Measurements from ENCODE around the gene METTL24. TPM values are rescaled to one million over a fixed set of nuclear protein-coding genes. Genes with fewer than 3 reads are reported as not detected.

Gene METTL24
- total RNA-seq, 1 experiment from 2014 or later: not detected

DNA sequence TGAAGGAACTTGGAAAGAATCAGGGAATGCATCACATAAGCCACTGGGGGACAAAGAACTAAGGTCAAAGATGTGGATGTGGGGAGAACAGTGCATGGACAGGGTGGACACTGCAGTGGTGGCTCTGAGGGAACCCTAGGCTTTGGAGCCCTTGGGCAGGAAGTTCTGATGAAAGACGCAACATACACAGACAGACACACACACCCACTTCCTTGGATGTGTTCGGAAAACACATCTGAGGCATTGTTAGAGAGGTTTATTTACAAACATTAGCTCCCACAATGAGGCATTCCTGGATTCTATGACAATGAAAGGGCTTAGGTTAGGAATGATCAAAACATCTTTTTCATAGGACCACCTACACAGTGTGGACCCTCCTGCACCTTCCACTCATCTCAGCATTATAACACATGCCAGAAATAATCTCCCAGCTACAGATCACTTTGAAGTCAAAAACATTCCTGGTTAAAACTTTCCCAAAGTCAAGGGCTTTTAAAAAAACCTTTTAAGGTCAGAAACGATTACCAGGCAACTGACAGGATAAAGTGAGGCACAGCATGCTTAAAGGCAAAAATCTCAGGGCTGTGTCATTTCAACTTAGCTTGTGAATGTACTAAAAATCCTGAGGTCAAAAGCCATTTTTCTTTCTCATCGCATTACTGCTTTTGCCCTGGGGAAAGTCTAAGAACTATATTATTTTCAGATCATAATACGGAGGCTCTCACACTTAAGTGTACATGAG is 6.4 kb upstream of the METTL24 start:
- BruUV-seq (replicated peaks): no TSS peak
- CTCF ChIA-PET: interaction anchor here (0.6 to 1.2 kb wide), 3 partner anchors 10 to 506 kb away, joined by 3 to 6 read pairs (median 5); no protein-coding TSS in a partner anchor
- Mint-ChIP-seq H3K4me1 (ENCODE audit: insufficient read depth, unreplicated experiment) (no peaks in the 10 kb centered on the region), H3K27ac (ENCODE audit: low read depth, unreplicated experiment) (no peak overlapping the region), H3K4me3 (ENCODE audit: unreplicated experiment) (no peak overlapping the region), H3K27me3 (ENCODE audit: insufficient read depth, unreplicated experiment) (peaks cover 76% of the 10 kb centered on the region), H3K9me3 (ENCODE audit: unreplicated experiment) (no peaks in the 10 kb centered on the region), H3K36me3 (ENCODE audit: insufficient read depth, unreplicated experiment) (no peaks in the 10 kb centered on the region)
- intact Hi-C loops (cut with micrococcal nuclease): no loop called here
- TF ChIP-seq, protein P1, sequence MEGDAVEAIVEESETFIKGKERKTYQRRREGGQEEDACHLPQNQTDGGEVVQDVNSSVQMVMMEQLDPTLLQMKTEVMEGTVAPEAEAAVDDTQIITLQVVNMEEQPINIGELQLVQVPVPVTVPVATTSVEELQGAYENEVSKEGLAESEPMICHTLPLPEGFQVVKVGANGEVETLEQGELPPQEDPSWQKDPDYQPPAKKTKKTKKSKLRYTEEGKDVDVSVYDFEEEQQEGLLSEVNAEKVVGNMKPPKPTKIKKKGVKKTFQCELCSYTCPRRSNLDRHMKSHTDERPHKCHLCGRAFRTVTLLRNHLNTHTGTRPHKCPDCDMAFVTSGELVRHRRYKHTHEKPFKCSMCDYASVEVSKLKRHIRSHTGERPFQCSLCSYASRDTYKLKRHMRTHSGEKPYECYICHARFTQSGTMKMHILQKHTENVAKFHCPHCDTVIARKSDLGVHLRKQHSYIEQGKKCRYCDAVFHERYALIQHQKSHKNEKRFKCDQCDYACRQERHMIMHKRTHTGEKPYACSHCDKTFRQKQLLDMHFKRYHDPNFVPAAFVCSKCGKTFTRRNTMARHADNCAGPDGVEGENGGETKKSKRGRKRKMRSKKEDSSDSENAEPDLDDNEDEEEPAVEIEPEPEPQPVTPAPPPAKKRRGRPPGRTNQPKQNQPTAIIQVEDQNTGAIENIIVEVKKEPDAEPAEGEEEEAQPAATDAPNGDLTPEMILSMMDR (IDR thresholded peaks at IDR 0.05; ENCODE audit: unreplicated experiment): no peak
- POLR2A ChIA-PET: interaction anchor here (0.6 to 1.0 kb wide), 2 partner anchors 21 to 233 kb away, joined by 3 read pairs; no protein-coding TSS in a partner anchor
- DNase-seq (ENCODE audit: unreplicated experiment): no peak

DNA sequence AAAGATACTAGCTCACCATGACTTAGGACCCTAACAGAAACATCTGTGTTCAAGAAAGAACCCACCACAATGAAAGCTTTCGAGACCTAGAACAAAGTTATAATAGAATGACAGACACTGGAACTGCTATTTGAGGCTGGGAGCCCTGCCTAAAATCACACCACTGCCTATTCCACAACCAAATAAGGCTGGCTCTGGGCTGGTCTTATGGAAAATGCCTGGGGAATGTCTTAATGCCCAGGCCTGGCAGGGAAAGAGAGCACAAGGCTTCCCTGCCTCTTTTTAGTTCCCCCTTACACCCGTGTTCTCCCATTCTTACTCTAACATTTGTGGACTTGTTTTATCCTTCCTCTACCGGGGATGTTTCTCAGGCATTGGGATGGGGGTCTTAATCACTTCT is 5.6 kb upstream of the METTL24 start:
- ChIA-PET POLR2A (interaction anchor here (0.6 kb wide), 1 partner anchor 233 kb away, joined by 3 read pairs; no protein-coding TSS in a partner anchor), CTCF (no interaction called here)
- H3K4me3 Mint-ChIP-seq (ENCODE audit: unreplicated experiment): no peak overlapping the region
- BruUV-seq (replicated peaks): no TSS peak
- TF ChIP-seq, protein P1 (IDR thresholded peaks at IDR 0.05; ENCODE audit: unreplicated experiment): no peak
- H3K27me3 Mint-ChIP-seq (ENCODE audit: insufficient read depth, unreplicated experiment): peaks cover 76% of the 10 kb centered on the region
- no peak overlapping the region for H3K27ac Mint-ChIP-seq (ENCODE audit: low read depth, unreplicated experiment)
- no peak for DNase-seq (ENCODE audit: unreplicated experiment)
- intact Hi-C loops (cut with micrococcal nuclease): no loop called here
- H3K36me3 Mint-ChIP-seq (ENCODE audit: insufficient read depth, unreplicated experiment): no peaks in the 10 kb centered on the region
- no peaks in the 10 kb centered on the region for H3K9me3 Mint-ChIP-seq (ENCODE audit: unreplicated experiment)
- H3K4me1 Mint-ChIP-seq (ENCODE audit: insufficient read depth, unreplicated experiment): no peaks in the 10 kb centered on the region

DNA sequence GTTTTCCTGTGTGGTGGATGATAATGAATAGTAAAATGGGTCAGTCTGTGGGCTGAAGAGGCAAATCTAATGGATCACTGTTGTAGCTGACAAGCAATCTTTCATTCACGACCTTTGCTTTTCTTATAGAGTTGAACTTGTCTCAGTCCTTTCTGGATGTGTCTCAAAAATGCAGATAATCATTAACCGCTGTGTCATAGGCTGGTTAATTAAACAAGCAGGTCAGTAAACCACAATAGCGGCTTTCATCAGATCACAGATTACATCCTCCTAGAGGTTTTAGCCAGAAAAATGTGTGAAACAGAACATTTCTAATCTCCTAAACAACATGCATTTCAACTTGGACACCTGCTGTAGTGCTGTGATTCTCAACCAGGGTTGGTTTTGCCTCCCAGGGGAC is 2.5 kb upstream of the METTL24 start:
- Mint-ChIP-seq H3K27me3 (ENCODE audit: insufficient read depth, unreplicated experiment) (peaks cover 63% of the 10 kb centered on the region), H3K36me3 (ENCODE audit: insufficient read depth, unreplicated experiment) (no peaks in the 10 kb centered on the region), H3K27ac (ENCODE audit: low read depth, unreplicated experiment) (no peak overlapping the region), H3K4me3 (ENCODE audit: unreplicated experiment) (no peak overlapping the region), H3K9me3 (ENCODE audit: unreplicated experiment) (no peaks in the 10 kb centered on the region), H3K4me1 (ENCODE audit: insufficient read depth, unreplicated experiment) (no peaks in the 10 kb centered on the region)
- TF ChIP-seq, protein P1 (IDR thresholded peaks at IDR 0.05; ENCODE audit: unreplicated experiment): no peak
- ChIA-PET POLR2A (no interaction called here), CTCF (interaction anchor here (1.4 kb wide), 1 partner anchor 321 kb away, joined by 3 read pairs; no protein-coding TSS in a partner anchor)
- DNase-seq (ENCODE audit: unreplicated experiment): no peak
- no TSS peak for BruUV-seq (replicated peaks)
- intact Hi-C loops (cut with micrococcal nuclease): no loop called here

DNA sequence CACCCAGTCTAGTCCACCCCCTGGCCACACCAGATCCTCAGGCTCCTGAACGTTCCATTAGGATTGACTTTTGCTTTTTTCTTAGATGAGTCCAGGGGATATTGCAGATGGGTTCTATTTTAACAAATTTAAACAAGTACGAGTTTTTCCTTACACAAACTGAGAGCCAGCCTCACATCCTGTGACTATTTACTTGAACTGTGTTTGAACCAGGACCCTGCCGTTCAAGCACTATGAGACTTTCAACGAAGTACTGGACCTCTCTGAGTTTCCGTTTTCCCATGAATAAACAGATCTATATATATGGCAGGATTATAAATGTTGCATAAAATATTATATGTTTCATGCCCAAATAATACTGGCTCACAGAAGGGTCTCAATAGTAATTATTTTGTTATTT is 1.4 kb upstream of the METTL24 start:
- DNase-seq (ENCODE audit: unreplicated experiment): no peak
- Mint-ChIP-seq H3K27me3 (ENCODE audit: insufficient read depth, unreplicated experiment) (peaks cover 63% of the 10 kb centered on the region), H3K4me1 (ENCODE audit: insufficient read depth, unreplicated experiment) (no peaks in the 10 kb centered on the region), H3K9me3 (ENCODE audit: unreplicated experiment) (no peaks in the 10 kb centered on the region), H3K4me3 (ENCODE audit: unreplicated experiment) (no peak overlapping the region), H3K27ac (ENCODE audit: low read depth, unreplicated experiment) (no peak overlapping the region), H3K36me3 (ENCODE audit: insufficient read depth, unreplicated experiment) (no peaks in the 10 kb centered on the region)
- BruUV-seq (replicated peaks): no TSS peak
- intact Hi-C loops (cut with micrococcal nuclease): no loop called here
- ChIA-PET CTCF (interaction anchor here (0.8 kb wide), 1 partner anchor 320 kb away, joined by 3 read pairs; no protein-coding TSS in a partner anchor), POLR2A (no interaction called here)
- TF ChIP-seq, protein P1 (IDR thresholded peaks at IDR 0.05; ENCODE audit: unreplicated experiment): no peak
